Activated CD4-positive, CD25-positive, alpha-beta regulatory T cell (primary cell): ENCODE results near the gene PIKFYVE.
"Not testable (repeated sequence)": the region's sequence is repeated elsewhere in the genome, so short reads cannot be mapped to it uniquely, and the experiment has no call there.

Source experiments
- DNase-seq, 4 experiments: peaks; one replicate each; lab custom pipeline; 2025; lab: John Stamatoyannopoulos, UW

The PIKFYVE gene

GRCh38 chr2:208363485-208363884 lies 97.4 kb downstream of the PIKFYVE start:
- no peak for DNase-seq

- DNase-seq: no peak
Observed at GRCh38 chr2:208366215-208367127, 100.4 kb downstream of the PIKFYVE start.

GRCh38 chr2:208369091-208369490 lies 103.0 kb downstream of the PIKFYVE start:
- DNase-seq: no peak

DNA sequence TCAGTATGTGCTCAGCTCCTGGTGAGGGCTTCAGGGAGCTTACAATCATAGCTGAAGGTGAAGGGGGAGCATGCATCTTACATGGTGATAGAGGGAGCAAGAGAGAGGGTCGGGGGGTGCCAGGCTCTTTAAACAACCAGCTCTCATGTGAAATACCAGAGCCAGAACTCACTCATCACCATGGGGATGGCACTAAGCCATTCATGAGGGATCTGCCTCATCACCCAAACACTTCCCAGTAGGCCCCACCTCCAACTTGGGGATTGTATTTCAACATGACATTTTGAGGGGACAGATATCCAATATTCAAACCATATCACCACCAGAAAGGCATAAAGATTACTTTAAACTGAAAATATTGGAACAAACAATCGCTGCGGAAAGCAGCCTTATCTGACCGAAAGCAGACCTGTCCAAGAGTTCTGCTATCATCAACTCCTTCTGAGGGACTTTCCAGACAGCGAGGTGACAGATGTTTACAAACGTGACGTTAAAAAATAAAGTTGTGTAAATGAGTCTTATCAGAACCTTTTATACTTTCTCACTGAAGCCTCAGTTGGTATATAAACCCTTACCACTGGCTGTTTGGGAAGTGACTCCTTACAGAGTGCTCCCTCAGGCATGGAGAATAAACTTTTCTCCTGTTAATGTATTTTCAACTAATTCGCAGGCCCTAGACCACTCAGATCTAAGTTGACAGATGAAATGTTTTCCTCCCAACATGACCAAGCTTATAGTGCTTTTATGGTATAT lies 105.0 kb downstream of the PIKFYVE start:
- no peak for DNase-seq

DNA sequence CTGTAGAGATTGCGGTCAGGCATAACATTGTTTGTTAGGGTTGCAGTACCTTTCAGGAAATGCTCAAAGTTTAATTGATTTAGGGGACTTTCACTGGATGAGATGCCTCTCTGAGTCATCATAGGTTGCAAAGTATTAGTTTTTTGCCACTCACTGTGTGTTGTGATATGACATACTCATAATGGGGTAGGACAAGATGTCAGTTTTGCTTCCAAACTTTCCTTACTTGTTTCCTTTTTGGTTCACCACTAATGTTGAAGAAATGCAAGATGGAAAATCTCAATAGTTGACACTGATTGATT lies 105.5 kb downstream of the PIKFYVE start:
- DNase-seq: no peak

GRCh38 chr2:208373460-208374089 lies 107.5 kb downstream of the PIKFYVE start:
- DNase-seq: no peak

- DNase-seq: no peak
Observed at GRCh38 chr2:208375491-208376068, 109.5 kb downstream of the PIKFYVE start.

- DNase-seq: not testable (repeated sequence)
Observed at GRCh38 chr2:208377344-208377860, 111.3 kb downstream of the PIKFYVE start.

- no peak for DNase-seq
Observed at GRCh38 chr2:208379192-208379591, 113.1 kb downstream of the PIKFYVE start.

DNA sequence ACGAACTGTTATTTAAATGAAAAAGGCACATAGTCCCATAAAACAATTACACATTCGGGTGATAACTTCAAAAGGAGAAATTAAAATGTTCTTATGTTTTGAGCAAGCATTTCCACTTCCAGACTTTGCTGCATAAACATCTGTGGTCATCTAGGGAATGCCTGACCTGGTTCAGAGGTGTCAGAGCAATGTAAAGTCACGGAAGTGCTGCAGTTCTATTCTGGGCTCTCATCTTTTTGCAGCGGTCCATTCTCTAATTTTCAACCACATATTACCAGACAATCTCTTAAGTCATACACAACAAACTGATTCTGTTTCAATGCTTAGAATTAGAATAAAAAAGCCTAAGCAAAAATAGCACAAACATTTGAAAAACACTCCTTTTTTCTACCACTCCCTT lies 118.6 kb downstream of the PIKFYVE start:
- DNase-seq: no peak

DNA sequence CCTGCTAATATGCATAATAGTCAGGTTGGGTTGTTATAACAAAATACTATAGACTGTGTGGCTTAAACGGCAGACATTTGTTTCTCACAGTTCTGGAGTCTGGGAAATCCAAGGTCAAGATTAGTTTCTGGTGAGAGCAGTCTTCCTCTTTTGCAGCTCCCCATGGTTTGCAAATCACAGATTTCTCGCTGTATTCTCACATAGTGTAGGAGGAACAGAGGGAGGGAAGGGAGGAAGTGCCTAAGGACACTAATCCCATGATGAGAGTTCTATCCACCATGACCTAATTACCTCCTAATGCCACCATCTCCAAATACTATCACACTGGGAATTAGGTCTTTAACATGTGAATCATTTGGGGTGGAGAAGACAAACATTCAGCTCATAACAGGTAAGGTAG lies 120.5 kb downstream of the PIKFYVE start:
- no peak for DNase-seq

- no peak for DNase-seq
Observed at GRCh38 chr2:208389940-208390339, 123.9 kb downstream of the PIKFYVE start.

DNA sequence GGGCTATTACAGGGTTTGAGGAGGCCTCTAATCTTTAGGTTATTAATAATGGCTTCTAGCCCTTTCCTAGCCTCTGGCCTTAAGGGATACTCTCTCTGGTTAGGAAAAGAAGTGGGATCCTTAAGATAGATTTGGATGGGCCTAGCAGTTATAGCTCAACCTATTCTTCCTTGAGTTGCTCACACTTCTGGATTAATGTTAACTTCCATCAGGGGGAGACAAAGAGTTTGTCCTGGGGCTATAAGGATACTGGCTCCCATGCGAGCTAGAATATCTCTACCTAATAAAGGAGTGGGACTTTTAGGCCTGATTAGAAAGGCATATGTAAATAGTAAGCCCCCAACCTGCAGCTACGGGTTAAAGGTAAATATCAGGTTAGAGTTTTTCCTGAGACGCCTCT lies 126.2 kb downstream of the PIKFYVE start:
- no peak for DNase-seq

DNA sequence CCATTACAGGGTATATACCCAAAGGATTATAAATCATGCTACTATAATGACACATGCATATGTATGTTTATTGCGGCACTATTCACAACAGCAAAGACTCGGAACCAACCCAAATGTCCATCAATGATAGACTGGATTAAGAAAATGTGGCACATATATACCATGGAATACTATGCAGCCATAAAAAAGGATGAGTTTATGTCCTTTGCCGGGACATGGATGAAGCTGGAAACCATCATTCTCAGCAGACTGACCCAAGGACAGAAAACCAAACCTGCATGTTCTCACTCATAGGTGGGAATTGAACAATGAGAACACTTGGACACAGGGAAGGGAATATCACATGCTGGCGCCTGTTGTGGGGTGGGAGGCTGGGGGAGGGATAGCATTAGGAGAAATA lies 130.7 kb downstream of the PIKFYVE start:
- not testable (repeated sequence) for DNase-seq

GRCh38 chr2:208399201-208399600 lies 133.1 kb downstream of the PIKFYVE start:
- DNase-seq: no peak

- DNase-seq: no peak
Observed at GRCh38 chr2:208406474-208407451, 140.7 kb downstream of the PIKFYVE start, which contains the start of gene PTH2R. TSS of gene PTH2R (plus strand) at chr2:208406792. CDS start at chr2:208407044, 252 bp downstream.

DNA sequence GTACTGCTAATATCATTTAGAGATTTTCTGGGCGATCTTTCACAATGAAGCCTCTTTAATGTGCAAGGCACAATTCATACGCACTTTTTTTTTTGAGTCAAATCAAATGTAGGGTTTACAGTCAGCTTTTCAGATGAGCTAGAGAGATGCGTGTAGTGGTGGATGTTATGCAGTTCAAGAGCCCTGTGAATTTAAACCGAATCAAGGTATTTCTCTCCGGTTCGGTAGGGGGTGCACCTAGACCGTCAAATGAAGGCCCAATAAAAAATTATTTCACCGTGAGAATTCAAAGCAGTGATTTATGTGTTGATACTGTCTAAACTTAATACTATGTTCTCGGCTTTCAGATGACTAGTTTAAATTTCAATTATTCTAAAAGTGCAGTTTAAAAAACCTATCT lies 141.6 kb downstream of the PIKFYVE start:
- DNase-seq: no peak
